OCI-LY3 (cell line): ENCODE data around the gene MYBPC2.

Experiments used
- CTCF ChIP-seq: fragments of 200-600, 300-600 bp; sonication (generic); IDR thresholded peaks from 2 replicates; pipeline ENCODE4 v1.5.1; 2014; ENCODE audit warnings: antibody characterized with exemption, low read length, low read depth
- EZH2phosphoT487 ChIP-seq: fragments of 200-600 bp; shearing (Covaris generic); IDR thresholded peaks from 2 replicates; pipeline ENCODE4 v1.6.1; 2018; ENCODE audit warnings: antibody characterized with exemption, mixed run types, low read depth

GRCh38 chr19:50409347-50409746 lies 23.3 kb upstream of the MYBPC2 start:
- TF ChIP-seq CTCF (no peak), EZH2phosphoT487 (no peak)
